ENCODE measurements around the gene DDX10.

Gene DDX10

GRCh38 chr11:108959105-108959761 is 294.4 kb downstream of the DDX10 start:
- DNase-seq, result no peak

- DNase-seq, result no peak
Observed at GRCh38 chr11:108959874-108960273, 295.0 kb downstream of the DDX10 start.

GRCh38 chr11:108960501-108960900 is 295.6 kb downstream of the DDX10 start:
- DNase-seq, result no peak

- no peak for DNase-seq
Observed at GRCh38 chr11:108961095-108961494, 296.2 kb downstream of the DDX10 start.

GRCh38 chr11:108963118-108963517 is 298.2 kb downstream of the DDX10 start:
- no peak for DNase-seq

- DNase-seq, result no peak
Observed at GRCh38 chr11:108965306-108966001, 300.6 kb downstream of the DDX10 start.

- DNase-seq, result no peak
Observed at GRCh38 chr11:108966206-108966605, 301.3 kb downstream of the DDX10 start.

- no peak for DNase-seq
Observed at GRCh38 chr11:108966978-108967377, 302.1 kb downstream of the DDX10 start.

- DNase-seq, result no peak
Observed at GRCh38 chr11:108967571-108967970, 302.7 kb downstream of the DDX10 start.

GRCh38 chr11:108970221-108970991 is 305.5 kb downstream of the DDX10 start:
- no peak for DNase-seq

GRCh38 chr11:108973402-108974162 is 308.7 kb downstream of the DDX10 start:
- DNase-seq, result no peak

- DNase-seq, result no peak
Observed at GRCh38 chr11:108975026-108975425, 310.2 kb downstream of the DDX10 start.

- DNase-seq, result no peak
Observed at GRCh38 chr11:108975641-108976071, 310.8 kb downstream of the DDX10 start.

GRCh38 chr11:108983636-108984420 is 319.0 kb downstream of the DDX10 start:
- no peak for DNase-seq

GRCh38 chr11:108984523-108984922 is 319.7 kb downstream of the DDX10 start:
- DNase-seq, result no peak

- no peak for DNase-seq
Observed at GRCh38 chr11:108985236-108985944, 320.5 kb downstream of the DDX10 start.

GRCh38 chr11:108985945-108986279 is 321.0 kb downstream of the DDX10 start:
- DNase-seq, result no peak

Measured in RPMI8226 (cell line).